ENCODE data around the gene POC5.
"Not testable (repeated sequence)": the region's sequence is repeated elsewhere in the genome, so short reads cannot be mapped to it uniquely, and the experiment has no call there.

Gene POC5

GRCh38 chr5:75706016-75706415 is 11.2 kb downstream of the POC5 start:
- no peak for DNase-seq (ENCODE audit: low read depth)

GRCh38 chr5:75701856-75702255 is 15.4 kb downstream of the POC5 start:
- DNase-seq (ENCODE audit: low read depth), result no peak

- not testable (repeated sequence) for DNase-seq (ENCODE audit: low read depth)
Observed at GRCh38 chr5:75695472-75696351, 21.5 kb downstream of the POC5 start.

- DNase-seq (ENCODE audit: low read depth), result no peak
Observed at GRCh38 chr5:75694781-75695180, 22.5 kb downstream of the POC5 start.

- DNase-seq (ENCODE audit: low read depth), result no peak
Observed at GRCh38 chr5:75690669-75691068, 26.6 kb downstream of the POC5 start.

- no peak for DNase-seq (ENCODE audit: low read depth)
Observed at GRCh38 chr5:75686480-75686879, 30.8 kb downstream of the POC5 start.

- DNase-seq (ENCODE audit: low read depth), result no peak
Observed at GRCh38 chr5:75685141-75685540, 32.1 kb downstream of the POC5 start.

GRCh38 chr5:75681125-75681830 is 36.0 kb downstream of the POC5 start:
- DNase-seq (ENCODE audit: low read depth), result no peak

- no peak for DNase-seq (ENCODE audit: low read depth)
Observed at GRCh38 chr5:75678155-75678554, 39.1 kb downstream of the POC5 start.

- DNase-seq (ENCODE audit: low read depth), result no peak
Observed at GRCh38 chr5:75677607-75678006, 39.6 kb downstream of the POC5 start.

GRCh38 chr5:75675783-75676182 is 41.5 kb downstream of the POC5 start:
- DNase-seq (ENCODE audit: low read depth), result no peak

GRCh38 chr5:75672616-75673015 is 44.6 kb downstream of the POC5 start:
- DNase-seq (ENCODE audit: low read depth), result no peak

GRCh38 chr5:75671506-75671905 is 45.7 kb downstream of the POC5 start:
- no peak for DNase-seq (ENCODE audit: low read depth)

- DNase-seq (ENCODE audit: low read depth), result no peak
Observed at GRCh38 chr5:75670577-75670976, 46.7 kb downstream of the POC5 start.

- no peak for DNase-seq (ENCODE audit: low read depth)
Observed at GRCh38 chr5:75668977-75669689, 48.1 kb downstream of the POC5 start.

GRCh38 chr5:75668445-75668844 is 48.8 kb downstream of the POC5 start:
- no peak for DNase-seq (ENCODE audit: low read depth)

- DNase-seq (ENCODE audit: low read depth), result no peak
Observed at GRCh38 chr5:75667586-75667985, 49.7 kb downstream of the POC5 start.

GRCh38 chr5:75666801-75667200 is 50.4 kb downstream of the POC5 start:
- no peak for DNase-seq (ENCODE audit: low read depth)

- DNase-seq (ENCODE audit: low read depth), result no peak
Observed at GRCh38 chr5:75664979-75665378, 52.3 kb downstream of the POC5 start.

GRCh38 chr5:75663579-75664284 is 53.5 kb downstream of the POC5 start:
- DNase-seq (ENCODE audit: low read depth), result no peak

- no peak for DNase-seq (ENCODE audit: low read depth)
Observed at GRCh38 chr5:75662061-75662460, 55.2 kb downstream of the POC5 start.

All from activated T-helper 1 cell treated with Interleukin-2 at 50 U/mL for 16 hours (primary cell).